ENCODE measurements around the gene SHC4. TPM values are rescaled to one million over a fixed set of nuclear protein-coding genes. Genes with fewer than 3 reads are reported as not detected.

Gene SHC4
- total RNA-seq, 2 experiments from 2014 or later: 0.41 to 1.3 TPM

DNA sequence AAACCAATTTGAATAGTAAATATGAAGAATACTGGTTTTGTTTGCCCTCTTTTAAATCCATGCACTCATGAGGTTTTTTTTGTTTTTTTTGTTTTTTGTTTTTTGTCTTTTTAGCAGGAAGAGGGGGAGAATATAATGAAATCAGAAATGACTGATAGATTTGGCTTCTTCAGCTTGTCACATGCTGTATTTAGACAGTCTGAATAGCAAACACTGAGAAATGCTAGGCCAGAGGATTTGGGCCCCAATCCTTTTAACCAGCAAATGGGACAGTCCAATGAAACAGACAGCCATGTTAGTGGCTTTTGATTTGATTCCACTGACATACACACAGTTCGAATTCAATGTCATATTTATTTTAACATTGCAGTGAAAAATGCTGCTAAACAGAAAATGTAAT, 138.6 kb downstream of the SHC4 start:
- POLR2A ChIA-PET: interaction anchor here (0.6 kb wide), 1 partner anchor 73 kb away, joined by 3 read pairs; no protein-coding TSS in a partner anchor
- no peak overlapping the region for H3K4me2 ChIP-seq (ENCODE audit: low read length)
- TF ChIP-seq, protein P1, sequence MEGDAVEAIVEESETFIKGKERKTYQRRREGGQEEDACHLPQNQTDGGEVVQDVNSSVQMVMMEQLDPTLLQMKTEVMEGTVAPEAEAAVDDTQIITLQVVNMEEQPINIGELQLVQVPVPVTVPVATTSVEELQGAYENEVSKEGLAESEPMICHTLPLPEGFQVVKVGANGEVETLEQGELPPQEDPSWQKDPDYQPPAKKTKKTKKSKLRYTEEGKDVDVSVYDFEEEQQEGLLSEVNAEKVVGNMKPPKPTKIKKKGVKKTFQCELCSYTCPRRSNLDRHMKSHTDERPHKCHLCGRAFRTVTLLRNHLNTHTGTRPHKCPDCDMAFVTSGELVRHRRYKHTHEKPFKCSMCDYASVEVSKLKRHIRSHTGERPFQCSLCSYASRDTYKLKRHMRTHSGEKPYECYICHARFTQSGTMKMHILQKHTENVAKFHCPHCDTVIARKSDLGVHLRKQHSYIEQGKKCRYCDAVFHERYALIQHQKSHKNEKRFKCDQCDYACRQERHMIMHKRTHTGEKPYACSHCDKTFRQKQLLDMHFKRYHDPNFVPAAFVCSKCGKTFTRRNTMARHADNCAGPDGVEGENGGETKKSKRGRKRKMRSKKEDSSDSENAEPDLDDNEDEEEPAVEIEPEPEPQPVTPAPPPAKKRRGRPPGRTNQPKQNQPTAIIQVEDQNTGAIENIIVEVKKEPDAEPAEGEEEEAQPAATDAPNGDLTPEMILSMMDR (conservative IDR thresholded peaks at IDR 0.05; ENCODE audit: low read length): no peak
- TF ChIP-seq EZH2phosphoT487 (IDR thresholded peaks at IDR 0.05; ENCODE audit: borderline replicate concordance, low read depth, low read length): no peak
- H3K4me1 ChIP-seq (ENCODE audit: insufficient read depth, low read length, poor library complexity, severe bottlenecking): no peaks in the 10 kb centered on the region
- H3K27ac ChIP-seq (ENCODE audit: low read depth, low read length, poor library complexity, severe bottlenecking): no peak overlapping the region
- BruUV-seq (replicated peaks): no TSS peak
- CTCF ChIA-PET (ENCODE audit: unreplicated experiment): no interaction called here
- no peak for DNase-seq (ENCODE audit: low spot score)
- no peaks in the 10 kb centered on the region for H4K20me1 ChIP-seq (ENCODE audit: insufficient read depth, low read length)
- H3K9me3 ChIP-seq (ENCODE audit: low read length): no peaks in the 10 kb centered on the region
- no peak overlapping the region for H2AFZ ChIP-seq (ENCODE audit: low read length)
- no peak overlapping the region for H3K4me3 ChIP-seq (ENCODE audit: low read depth, low read length, poor library complexity, severe bottlenecking)
- no peaks in the 10 kb centered on the region for H3K36me3 ChIP-seq (ENCODE audit: insufficient read depth, low read length)
- H3K79me2 ChIP-seq (ENCODE audit: insufficient read depth, low read depth, low read length): no peaks in the 10 kb centered on the region
- no peaks in the 10 kb centered on the region for H3K9me2 ChIP-seq (ENCODE audit: insufficient read depth, low read length)
- intact Hi-C loops (cut with micrococcal nuclease; ENCODE audit: unreplicated experiment): no loop called here

DNA sequence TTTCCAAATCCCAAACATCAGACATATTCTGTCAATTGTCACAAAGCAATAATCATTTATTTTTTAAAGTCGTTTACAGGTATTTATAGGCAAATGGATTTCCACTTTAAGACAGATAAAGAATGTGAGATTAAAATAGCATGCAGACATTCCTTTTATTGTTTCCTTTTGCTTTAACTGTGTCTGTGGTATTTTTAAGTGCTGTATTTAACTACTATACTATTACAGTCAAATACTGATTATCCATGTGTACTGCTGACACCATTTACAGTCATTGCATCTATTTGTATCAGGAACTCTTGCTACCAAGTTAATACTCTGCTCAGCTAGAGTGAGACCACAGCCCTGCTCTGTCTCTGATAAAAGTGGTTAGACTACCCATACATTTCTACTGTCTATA, 140.0 kb downstream of the SHC4 start:
- intact Hi-C loops (cut with micrococcal nuclease; ENCODE audit: unreplicated experiment): no loop called here
- no peak overlapping the region for H2AFZ ChIP-seq (ENCODE audit: low read length)
- no peaks in the 10 kb centered on the region for H3K36me3 ChIP-seq (ENCODE audit: insufficient read depth, low read length)
- H3K4me3 ChIP-seq (ENCODE audit: low read depth, low read length, poor library complexity, severe bottlenecking): no peak overlapping the region
- H4K20me1 ChIP-seq (ENCODE audit: insufficient read depth, low read length): no peaks in the 10 kb centered on the region
- no peaks in the 10 kb centered on the region for H3K79me2 ChIP-seq (ENCODE audit: insufficient read depth, low read depth, low read length)
- ChIA-PET POLR2A (no interaction called here), CTCF (ENCODE audit: unreplicated experiment) (no interaction called here)
- H3K9me3 ChIP-seq (ENCODE audit: low read length): no peaks in the 10 kb centered on the region
- TF ChIP-seq, protein P1 (conservative IDR thresholded peaks at IDR 0.05; ENCODE audit: low read length): no peak
- H3K9me2 ChIP-seq (ENCODE audit: insufficient read depth, low read length): no peaks in the 10 kb centered on the region
- BruUV-seq (replicated peaks): no TSS peak
- no peak overlapping the region for H3K27ac ChIP-seq (ENCODE audit: low read depth, low read length, poor library complexity, severe bottlenecking)
- no peak for DNase-seq (ENCODE audit: low spot score)
- H3K4me2 ChIP-seq (ENCODE audit: low read length): no peak overlapping the region
- H3K4me1 ChIP-seq (ENCODE audit: insufficient read depth, low read length, poor library complexity, severe bottlenecking): no peaks in the 10 kb centered on the region

DNA sequence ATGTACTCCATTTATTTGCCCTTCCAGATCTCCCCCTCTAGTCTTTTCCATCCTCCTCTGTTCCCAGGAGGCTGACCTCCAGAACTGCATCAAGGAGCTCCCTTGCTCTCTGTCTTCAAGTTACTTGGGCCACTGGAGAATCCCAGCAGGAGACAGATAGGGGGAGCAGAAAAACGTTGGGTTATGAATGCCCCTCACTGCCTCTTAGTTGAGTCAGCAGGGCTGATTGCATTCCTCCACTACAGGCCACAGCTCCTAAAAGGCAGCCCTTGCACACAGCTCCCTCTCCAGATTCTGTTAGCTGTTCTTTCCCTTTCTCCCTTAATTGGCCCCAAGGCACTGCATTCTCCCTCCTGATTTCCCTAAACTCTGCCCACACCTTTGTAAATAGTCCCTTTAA, 140.5 kb downstream of the SHC4 start:
- DNase-seq (ENCODE audit: low spot score): no peak
- intact Hi-C loops (cut with micrococcal nuclease; ENCODE audit: unreplicated experiment): no loop called here
- no TSS peak for BruUV-seq (replicated peaks)
- H3K9me3 ChIP-seq (ENCODE audit: low read length): no peaks in the 10 kb centered on the region
- no peaks in the 10 kb centered on the region for H3K9me2 ChIP-seq (ENCODE audit: insufficient read depth, low read length)
- H3K79me2 ChIP-seq (ENCODE audit: insufficient read depth, low read depth, low read length): no peaks in the 10 kb centered on the region
- no peak overlapping the region for H3K4me2 ChIP-seq (ENCODE audit: low read length)
- H3K4me3 ChIP-seq (ENCODE audit: low read depth, low read length, poor library complexity, severe bottlenecking): no peak overlapping the region
- H2AFZ ChIP-seq (ENCODE audit: low read length): no peak overlapping the region
- POLR2A ChIA-PET: interaction anchor here (0.9 kb wide), 1 partner anchor 12 kb away, joined by 4 read pairs; the partner anchor contains the start of gene CEP152
- H3K36me3 ChIP-seq (ENCODE audit: insufficient read depth, low read length): no peaks in the 10 kb centered on the region
- no peak overlapping the region for H3K27ac ChIP-seq (ENCODE audit: low read depth, low read length, poor library complexity, severe bottlenecking)
- H4K20me1 ChIP-seq (ENCODE audit: insufficient read depth, low read length): no peaks in the 10 kb centered on the region
- CTCF ChIA-PET (ENCODE audit: unreplicated experiment): no interaction called here
- no peaks in the 10 kb centered on the region for H3K4me1 ChIP-seq (ENCODE audit: insufficient read depth, low read length, poor library complexity, severe bottlenecking)
- TF ChIP-seq, protein P1 (conservative IDR thresholded peaks at IDR 0.05; ENCODE audit: low read length): no peak
- TF ChIP-seq EZH2phosphoT487 (IDR thresholded peaks at IDR 0.05; ENCODE audit: borderline replicate concordance, low read depth, low read length): no peak

Data from OCI-LY7 (cell line).